HG03280 (cell line): ENCODE results near the gene NDUFA11.
"Not testable (repeated sequence)": the region's sequence is repeated elsewhere in the genome, so short reads cannot be mapped to it uniquely, and the experiment has no call there.

Source experiments
- ATAC-seq: cut with Tn5 transposase; IDR thresholded peaks from one replicate; pipeline ENCODE4 v1.9.1; 2021; ENCODE audit warnings: mild to moderate bottlenecking, moderate library complexity; ENCODE audit not compliant: unreplicated experiment

The NDUFA11 gene

DNA sequence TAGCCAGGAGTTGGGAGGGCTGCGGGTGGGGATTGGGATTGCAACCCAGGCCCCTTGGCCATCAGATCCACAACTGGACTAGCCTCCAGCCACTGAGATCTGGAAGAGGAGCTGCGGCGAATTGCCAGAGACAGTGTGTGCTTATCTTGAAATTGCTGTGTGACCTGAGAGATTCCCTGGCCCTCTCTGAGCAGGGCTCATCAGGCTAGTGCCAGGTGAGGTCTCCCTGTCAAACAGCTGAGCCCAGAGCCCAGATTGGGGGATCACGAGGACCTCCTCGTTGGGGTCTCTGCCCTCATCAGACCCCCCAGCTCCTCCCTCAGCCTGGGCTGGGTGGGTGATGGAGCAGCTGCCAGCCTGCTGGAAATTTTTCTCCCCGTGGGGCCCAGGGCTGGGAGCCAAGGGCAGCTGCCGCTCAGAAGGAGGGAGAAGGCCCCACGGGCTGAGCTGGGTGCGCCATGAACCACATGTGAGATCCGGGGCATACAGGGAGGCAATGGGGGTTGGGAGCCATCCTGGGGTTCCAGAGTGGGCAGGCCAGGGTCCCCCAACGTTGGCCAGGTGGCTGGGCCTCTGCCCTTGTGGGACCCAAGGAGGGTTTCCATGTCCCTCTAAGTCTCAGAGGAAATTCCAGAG lies 40.4 kb downstream of the NDUFA11 start:
- no peak for ATAC-seq

DNA sequence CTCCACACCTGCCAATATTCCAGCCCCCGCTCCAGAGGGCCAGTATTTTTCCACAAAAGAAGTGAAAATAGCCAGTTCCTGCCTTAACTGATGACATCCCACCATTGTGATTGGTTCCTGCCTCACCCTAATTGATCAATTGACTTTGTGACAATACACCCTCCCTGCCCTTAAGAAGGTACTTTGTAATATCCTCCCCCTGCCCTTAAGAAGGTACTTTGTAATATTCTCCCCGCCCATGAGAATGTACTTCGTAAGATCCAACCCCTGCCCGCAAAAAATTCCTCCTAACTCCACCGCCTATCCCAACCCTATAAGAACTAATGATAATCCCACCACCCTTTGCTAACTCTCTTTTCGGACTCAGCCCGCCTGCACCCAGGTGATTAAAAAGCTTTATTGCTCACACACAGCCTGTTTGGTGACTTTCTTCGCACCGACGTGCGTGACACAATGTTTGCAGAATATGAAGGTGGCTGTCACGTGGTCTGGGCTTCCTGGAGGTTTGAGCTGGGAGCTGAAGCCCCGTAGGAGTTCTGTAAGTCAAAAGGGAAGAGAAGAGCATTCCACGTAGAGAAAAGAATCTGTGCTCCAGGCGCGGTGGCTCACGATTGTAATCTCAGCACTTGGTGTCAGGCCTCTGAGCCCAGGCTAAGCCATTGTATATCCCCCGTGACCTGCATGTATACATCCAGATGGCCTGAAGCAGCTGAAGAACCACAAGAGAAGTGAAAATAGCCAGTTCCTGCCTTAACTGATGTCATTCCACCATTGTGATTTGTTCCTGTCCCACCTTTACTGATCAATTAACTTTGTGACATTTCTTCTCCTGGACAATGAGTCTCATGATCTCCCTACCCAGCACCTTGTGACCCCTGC lies 46.1 kb downstream of the NDUFA11 start:
- ATAC-seq, result no peak

DNA sequence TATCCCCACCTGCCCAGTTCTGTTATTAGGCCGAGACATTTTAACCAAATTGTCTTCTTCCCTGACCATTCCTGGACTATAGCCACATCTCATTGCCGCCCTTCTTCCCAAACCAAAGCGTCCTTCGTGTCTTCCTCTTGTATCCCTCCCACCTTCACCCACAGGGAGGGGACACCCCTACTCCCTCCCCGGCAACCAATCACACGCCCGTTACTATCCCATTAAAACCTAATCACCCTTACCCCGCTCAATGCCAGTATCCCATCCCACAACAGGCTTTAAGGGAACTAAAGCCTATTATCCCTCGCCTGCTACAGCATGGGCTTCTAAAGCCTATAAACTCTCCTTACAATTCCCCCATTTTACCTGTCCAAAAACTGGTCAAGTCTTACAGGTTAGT lies 48.4 kb downstream of the NDUFA11 start:
- not testable (repeated sequence) for ATAC-seq

DNA sequence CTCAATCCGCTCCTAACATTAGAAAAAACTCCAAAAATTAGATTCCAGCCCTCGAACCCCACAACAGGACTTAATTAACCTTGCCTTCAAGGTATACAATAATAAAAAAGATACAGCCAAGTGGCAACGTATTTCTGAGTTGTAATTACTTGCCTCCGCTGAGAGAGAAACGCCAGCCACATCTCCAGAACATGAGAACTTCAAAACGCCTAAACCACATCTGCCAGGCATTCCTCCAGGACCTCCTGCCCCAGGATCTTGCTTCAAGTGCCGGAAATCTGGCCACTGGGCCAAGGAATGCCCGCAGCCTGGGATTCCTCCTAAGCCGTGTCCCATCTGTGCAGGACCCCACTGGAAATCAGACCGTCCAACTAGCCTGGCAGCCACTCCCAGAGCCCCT lies 49.5 kb downstream of the NDUFA11 start:
- ATAC-seq, result not testable (repeated sequence)

DNA sequence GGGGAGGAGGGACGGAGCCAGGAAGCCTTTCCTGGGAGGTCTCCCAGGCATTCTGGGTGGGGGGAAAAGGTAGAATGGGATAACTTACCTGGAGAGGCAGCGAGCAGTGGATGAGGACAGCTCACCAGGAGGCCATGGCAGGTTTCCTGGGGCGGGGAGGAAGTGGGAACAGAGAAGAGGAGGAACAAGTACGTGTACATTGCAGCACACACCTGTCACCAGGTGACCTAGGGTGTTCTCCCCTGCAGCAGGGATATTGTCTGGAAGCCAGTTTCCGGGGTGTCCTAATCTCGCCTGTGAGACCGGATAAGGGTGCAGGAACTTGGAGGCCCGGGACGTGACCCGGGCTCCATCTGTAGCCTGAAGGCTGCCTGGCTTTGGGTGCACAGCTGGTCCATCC lies 52.3 kb downstream of the NDUFA11 start, which contains the start of gene FUT3:
TSS of gene FUT3 (minus strand) at position 148 of the 400 bp plus-strand sequence.
- ATAC-seq, result no peak

DNA sequence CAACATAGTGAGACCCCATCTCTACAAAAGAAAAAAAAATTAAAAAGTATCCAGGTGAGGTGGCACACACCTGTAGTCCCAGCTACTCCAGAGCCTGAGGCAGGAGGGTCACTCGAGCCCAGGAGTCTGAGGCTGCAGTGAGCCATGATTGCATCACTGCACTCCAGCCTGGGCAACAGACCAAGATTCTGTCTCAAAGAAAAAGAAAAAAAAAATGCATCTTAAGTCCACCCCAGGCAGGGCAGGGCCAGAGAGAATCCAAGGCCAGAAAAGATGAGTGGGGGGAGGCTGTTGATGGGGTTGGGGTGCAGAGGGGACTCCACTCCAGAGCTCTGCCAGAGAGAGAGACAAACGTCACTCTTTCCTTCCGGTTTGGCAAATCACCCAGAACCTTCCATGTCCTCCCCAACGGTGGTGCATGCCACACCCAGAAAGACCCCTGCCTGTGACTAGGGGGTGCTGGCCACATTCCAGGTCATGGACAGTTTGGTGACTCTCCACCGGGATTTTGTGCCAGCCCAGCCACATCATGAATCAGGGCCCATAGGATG lies 52.8 kb downstream of the NDUFA11 start:
- ATAC-seq, result no peak

DNA sequence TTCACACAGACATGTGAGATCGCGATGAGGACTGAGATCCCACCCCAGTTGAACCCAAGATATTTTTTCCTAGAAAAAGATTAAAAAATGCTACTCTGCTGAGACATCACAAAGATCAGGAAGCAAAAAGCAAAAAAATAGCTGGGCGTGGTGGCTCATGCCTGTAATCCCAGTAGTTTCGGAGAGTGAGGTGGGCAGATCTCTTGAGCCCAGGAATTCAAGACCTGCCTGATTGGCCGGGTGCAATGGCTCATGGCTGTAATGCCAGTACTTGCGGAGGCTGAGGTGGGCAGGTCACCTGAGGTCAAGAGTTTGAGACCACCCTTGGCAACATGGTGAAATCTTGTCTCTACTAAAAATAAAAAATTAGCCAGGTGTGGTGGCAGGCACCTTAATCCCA lies 53.4 kb downstream of the NDUFA11 start:
- no peak for ATAC-seq

DNA sequence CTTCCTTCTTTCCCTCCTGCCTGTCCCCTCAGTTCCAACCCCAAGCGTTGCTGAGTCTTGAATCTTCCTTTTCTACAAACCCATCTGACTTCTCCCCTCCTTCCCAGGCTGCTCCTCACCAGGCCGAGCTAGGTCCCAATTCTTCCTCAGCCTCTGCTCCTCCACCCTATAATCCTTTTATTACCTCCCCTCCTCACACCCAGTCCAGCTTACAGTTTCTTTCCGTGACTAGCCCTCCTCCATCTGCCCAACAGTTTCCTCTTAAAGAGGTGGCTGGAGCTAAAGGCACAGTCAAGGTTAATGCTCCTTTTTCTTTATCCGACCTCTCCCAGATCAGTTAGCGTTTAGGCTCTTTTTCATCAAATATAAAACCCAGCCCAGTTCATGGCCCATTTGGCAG lies 55.0 kb downstream of the NDUFA11 start:
- ATAC-seq, result not testable (repeated sequence)

DNA sequence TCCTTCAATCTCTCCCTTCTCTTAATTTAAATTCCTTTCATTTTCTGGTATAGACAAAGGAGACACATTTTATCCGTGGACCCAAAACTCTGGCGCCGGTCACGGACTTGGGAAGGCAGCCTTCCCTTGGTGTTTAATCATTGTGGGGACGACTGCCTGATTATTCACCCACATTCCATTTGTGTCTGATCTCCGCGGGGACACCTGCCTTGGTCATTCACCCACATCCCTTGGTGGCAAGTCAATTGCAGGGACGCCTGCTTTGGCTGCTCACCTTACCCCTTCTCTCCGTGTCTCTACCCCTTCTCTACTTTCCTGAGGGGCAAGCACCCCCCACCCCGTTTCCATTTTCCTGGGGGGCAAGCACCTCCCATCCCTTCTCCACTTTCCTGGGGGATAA lies 55.7 kb downstream of the NDUFA11 start:
- not testable (repeated sequence) for ATAC-seq
